ENCODE data around the gene RNF44.

The RNF44 gene

GRCh38 chr5:176570044-176570443 is 32.8 kb upstream of the RNF44 start:
- Histone ChIP-seq H3K9ac (ENCODE audit: low read depth, low read length) (no peak overlapping the region), H3K27ac (ENCODE audit: low read depth, low read length) (no peak overlapping the region), H3K4me3 (ENCODE audit: low read depth, low read length) (no peak overlapping the region), H3K36me3 (ENCODE audit: control insufficient read depth, insufficient read depth, low read length) (no peaks in the 10 kb centered on the region), H3K4me1 (ENCODE audit: control insufficient read depth, insufficient read depth, low read length) (no peaks in the 10 kb centered on the region), H3K9me3 (ENCODE audit: control insufficient read depth, insufficient read depth, low read length) (no peaks in the 10 kb centered on the region), H3K27me3 (ENCODE audit: control insufficient read depth, insufficient read depth, low read length) (no peaks in the 10 kb centered on the region)

DNA sequence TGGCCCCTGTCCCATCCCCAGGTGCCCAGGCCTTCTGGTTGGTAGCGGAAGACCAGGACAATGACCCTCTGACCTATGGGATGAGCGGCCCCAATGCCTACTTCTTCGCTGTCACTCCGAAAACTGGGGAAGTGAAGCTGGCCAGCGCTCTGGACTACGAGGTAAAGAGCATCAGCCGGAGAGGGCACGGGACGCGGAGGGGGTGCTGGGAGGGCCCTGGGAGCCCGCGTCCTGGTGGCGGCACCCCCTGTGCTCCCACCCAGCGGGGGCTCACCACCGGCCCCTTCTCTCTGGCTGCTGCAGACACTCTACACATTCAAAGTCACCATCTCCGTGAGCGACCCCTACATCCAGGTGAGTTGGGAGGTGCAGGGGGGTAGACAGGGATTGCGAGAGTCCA is 31.5 kb upstream of the RNF44 start:
- no peak overlapping the region for H3K4me3 ChIP-seq (ENCODE audit: low read depth, low read length)
- H3K4me1 ChIP-seq (ENCODE audit: control insufficient read depth, insufficient read depth, low read length) = no peaks in the 10 kb centered on the region
- H3K9me3 ChIP-seq (ENCODE audit: control insufficient read depth, insufficient read depth, low read length) = no peaks in the 10 kb centered on the region
- no peak overlapping the region for H3K27ac ChIP-seq (ENCODE audit: low read depth, low read length)
- no peaks in the 10 kb centered on the region for H3K36me3 ChIP-seq (ENCODE audit: control insufficient read depth, insufficient read depth, low read length)
- H3K27me3 ChIP-seq (ENCODE audit: control insufficient read depth, insufficient read depth, low read length) = no peaks in the 10 kb centered on the region
- no peak overlapping the region for H3K9ac ChIP-seq (ENCODE audit: low read depth, low read length)

- no peak overlapping the region for H3K9ac ChIP-seq (ENCODE audit: low read depth, low read length)
- H3K4me3 ChIP-seq (ENCODE audit: low read depth, low read length) = no peak overlapping the region
- peak overlapping the region; percentile 22 for H3K27ac ChIP-seq (ENCODE audit: low read depth, low read length)
- no peaks in the 10 kb centered on the region for H3K4me1 ChIP-seq (ENCODE audit: control insufficient read depth, insufficient read depth, low read length)
- no peaks in the 10 kb centered on the region for H3K36me3 ChIP-seq (ENCODE audit: control insufficient read depth, insufficient read depth, low read length)
- no peaks in the 10 kb centered on the region for H3K27me3 ChIP-seq (ENCODE audit: control insufficient read depth, insufficient read depth, low read length)
- H3K9me3 ChIP-seq (ENCODE audit: control insufficient read depth, insufficient read depth, low read length) = no peaks in the 10 kb centered on the region
These were observed 28.6 kb upstream of the RNF44 start for GRCh38 chr5:176565760-176566288.

GRCh38 chr5:176564002-176564401 is 26.8 kb upstream of the RNF44 start:
- H3K27ac ChIP-seq (ENCODE audit: low read depth, low read length) = no peak overlapping the region
- H3K4me1 ChIP-seq (ENCODE audit: control insufficient read depth, insufficient read depth, low read length) = no peaks in the 10 kb centered on the region
- no peak overlapping the region for H3K9ac ChIP-seq (ENCODE audit: low read depth, low read length)
- no peaks in the 10 kb centered on the region for H3K27me3 ChIP-seq (ENCODE audit: control insufficient read depth, insufficient read depth, low read length)
- H3K4me3 ChIP-seq (ENCODE audit: low read depth, low read length) = no peak overlapping the region
- H3K36me3 ChIP-seq (ENCODE audit: control insufficient read depth, insufficient read depth, low read length) = no peaks in the 10 kb centered on the region
- H3K9me3 ChIP-seq (ENCODE audit: control insufficient read depth, insufficient read depth, low read length) = no peaks in the 10 kb centered on the region

DNA sequence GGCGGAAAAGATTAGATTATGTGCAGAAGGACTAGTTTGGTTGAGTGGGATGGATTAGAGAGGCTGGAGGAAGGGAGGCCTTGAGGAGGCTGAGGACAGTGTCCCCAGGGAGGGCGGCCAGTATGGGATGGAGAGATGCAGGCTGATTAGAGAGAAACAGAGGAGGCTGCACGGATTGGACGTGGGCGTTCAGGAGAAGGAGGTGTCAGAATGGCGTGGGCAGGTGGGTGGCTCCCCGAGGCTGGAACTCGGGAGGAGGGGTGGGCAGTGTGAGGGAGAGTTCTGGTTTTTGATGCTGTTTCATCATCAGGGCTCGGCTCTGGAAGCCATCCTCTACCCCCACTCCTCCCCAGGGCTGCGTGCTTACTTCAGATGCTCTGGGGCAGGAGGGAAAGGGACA is 25.0 kb upstream of the RNF44 start:
- no peaks in the 10 kb centered on the region for H3K36me3 ChIP-seq (ENCODE audit: control insufficient read depth, insufficient read depth, low read length)
- H3K27ac ChIP-seq (ENCODE audit: low read depth, low read length) = no peak overlapping the region
- no peak overlapping the region for H3K9ac ChIP-seq (ENCODE audit: low read depth, low read length)
- H3K27me3 ChIP-seq (ENCODE audit: control insufficient read depth, insufficient read depth, low read length) = no peaks in the 10 kb centered on the region
- no peaks in the 10 kb centered on the region for H3K4me1 ChIP-seq (ENCODE audit: control insufficient read depth, insufficient read depth, low read length)
- H3K4me3 ChIP-seq (ENCODE audit: low read depth, low read length) = no peak overlapping the region
- H3K9me3 ChIP-seq (ENCODE audit: control insufficient read depth, insufficient read depth, low read length) = no peaks in the 10 kb centered on the region

DNA sequence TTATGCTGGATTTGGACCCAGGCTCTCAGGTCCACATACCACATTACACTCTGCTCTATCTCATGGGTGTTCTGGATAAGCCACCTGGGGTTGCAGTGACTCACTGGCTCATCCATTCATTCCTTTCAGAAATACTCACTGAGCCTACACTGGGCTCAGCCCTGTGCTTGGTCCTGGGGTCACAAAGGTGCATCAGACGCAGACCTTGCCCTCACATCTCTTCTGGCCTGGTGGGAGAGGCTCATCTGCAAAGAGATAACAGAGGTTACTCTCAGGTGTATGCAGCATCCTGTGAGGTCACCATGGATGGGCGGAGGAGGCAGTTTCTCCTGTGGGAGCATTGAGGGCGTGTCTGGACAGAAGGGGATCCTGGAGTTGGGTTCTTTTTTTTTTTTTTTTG is 24.1 kb upstream of the RNF44 start:
- Histone ChIP-seq H3K9me3 (ENCODE audit: control insufficient read depth, insufficient read depth, low read length) (no peaks in the 10 kb centered on the region), H3K27me3 (ENCODE audit: control insufficient read depth, insufficient read depth, low read length) (no peaks in the 10 kb centered on the region), H3K27ac (ENCODE audit: low read depth, low read length) (no peak overlapping the region), H3K4me3 (ENCODE audit: low read depth, low read length) (no peak overlapping the region), H3K4me1 (ENCODE audit: control insufficient read depth, insufficient read depth, low read length) (no peaks in the 10 kb centered on the region), H3K9ac (ENCODE audit: low read depth, low read length) (no peak overlapping the region), H3K36me3 (ENCODE audit: control insufficient read depth, insufficient read depth, low read length) (no peaks in the 10 kb centered on the region)

- H3K27ac ChIP-seq (ENCODE audit: low read depth, low read length) = no peak overlapping the region
- H3K27me3 ChIP-seq (ENCODE audit: control insufficient read depth, insufficient read depth, low read length) = no peaks in the 10 kb centered on the region
- no peak overlapping the region for H3K4me3 ChIP-seq (ENCODE audit: low read depth, low read length)
- H3K4me1 ChIP-seq (ENCODE audit: control insufficient read depth, insufficient read depth, low read length) = no peaks in the 10 kb centered on the region
- no peaks in the 10 kb centered on the region for H3K36me3 ChIP-seq (ENCODE audit: control insufficient read depth, insufficient read depth, low read length)
- no peaks in the 10 kb centered on the region for H3K9me3 ChIP-seq (ENCODE audit: control insufficient read depth, insufficient read depth, low read length)
- no peak overlapping the region for H3K9ac ChIP-seq (ENCODE audit: low read depth, low read length)
These were observed 23.2 kb upstream of the RNF44 start for GRCh38 chr5:176560364-176560763.

DNA sequence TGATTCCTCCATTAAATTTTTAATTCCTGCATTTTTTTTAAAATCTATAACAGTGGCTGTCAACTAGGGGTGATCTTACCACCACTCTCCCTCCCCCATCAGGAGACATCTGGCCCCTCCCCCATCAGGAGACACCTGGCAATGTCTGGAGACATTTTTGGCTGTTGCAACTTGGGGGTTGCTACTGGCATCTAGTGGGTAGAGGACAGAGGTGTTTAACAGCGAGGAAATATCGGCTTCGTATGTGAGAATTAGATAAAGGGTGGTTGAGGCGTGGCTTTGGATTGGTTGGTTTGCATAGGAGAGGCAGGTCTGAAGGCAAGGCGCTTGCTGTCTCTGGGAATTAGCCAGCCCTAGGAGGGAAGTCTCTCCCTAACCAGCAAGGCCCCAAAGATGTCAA is 22.5 kb upstream of the RNF44 start:
- Histone ChIP-seq H3K9me3 (ENCODE audit: control insufficient read depth, insufficient read depth, low read length) (no peaks in the 10 kb centered on the region), H3K27ac (ENCODE audit: low read depth, low read length) (no peak overlapping the region), H3K36me3 (ENCODE audit: control insufficient read depth, insufficient read depth, low read length) (no peaks in the 10 kb centered on the region), H3K27me3 (ENCODE audit: control insufficient read depth, insufficient read depth, low read length) (no peaks in the 10 kb centered on the region), H3K9ac (ENCODE audit: low read depth, low read length) (no peak overlapping the region), H3K4me3 (ENCODE audit: low read depth, low read length) (no peak overlapping the region), H3K4me1 (ENCODE audit: control insufficient read depth, insufficient read depth, low read length) (no peaks in the 10 kb centered on the region)

- H3K4me1 ChIP-seq (ENCODE audit: control insufficient read depth, insufficient read depth, low read length) = peaks cover 6% of the 10 kb centered on the region; the same call in 1 of the 2 replicates
- H3K9ac ChIP-seq (ENCODE audit: low read depth, low read length) = no peak overlapping the region
- no peaks in the 10 kb centered on the region for H3K27me3 ChIP-seq (ENCODE audit: control insufficient read depth, insufficient read depth, low read length)
- H3K9me3 ChIP-seq (ENCODE audit: control insufficient read depth, insufficient read depth, low read length) = no peaks in the 10 kb centered on the region
- no peaks in the 10 kb centered on the region for H3K36me3 ChIP-seq (ENCODE audit: control insufficient read depth, insufficient read depth, low read length)
- H3K4me3 ChIP-seq (ENCODE audit: low read depth, low read length) = no peak overlapping the region
- H3K27ac ChIP-seq (ENCODE audit: low read depth, low read length) = no peak overlapping the region
These were observed 20.6 kb upstream of the RNF44 start for GRCh38 chr5:176557846-176558245.

- Histone ChIP-seq H3K4me3 (ENCODE audit: low read depth, low read length) (no peak overlapping the region), H3K4me1 (ENCODE audit: control insufficient read depth, insufficient read depth, low read length) (peaks cover 6% of the 10 kb centered on the region; the same call in 1 of the 2 replicates), H3K9me3 (ENCODE audit: control insufficient read depth, insufficient read depth, low read length) (no peaks in the 10 kb centered on the region), H3K27me3 (ENCODE audit: control insufficient read depth, insufficient read depth, low read length) (no peaks in the 10 kb centered on the region), H3K36me3 (ENCODE audit: control insufficient read depth, insufficient read depth, low read length) (no peaks in the 10 kb centered on the region), H3K9ac (ENCODE audit: low read depth, low read length) (no peak overlapping the region), H3K27ac (ENCODE audit: low read depth, low read length) (no peak overlapping the region)
These were observed 16.3 kb upstream of the RNF44 start for GRCh38 chr5:176553260-176554085.

- H3K27ac ChIP-seq (ENCODE audit: low read depth, low read length) = no peak overlapping the region
- peaks cover 6% of the 10 kb centered on the region; the same call in 1 of the 2 replicates for H3K4me1 ChIP-seq (ENCODE audit: control insufficient read depth, insufficient read depth, low read length)
- no peak overlapping the region for H3K9ac ChIP-seq (ENCODE audit: low read depth, low read length)
- no peak overlapping the region for H3K4me3 ChIP-seq (ENCODE audit: low read depth, low read length)
- no peaks in the 10 kb centered on the region for H3K36me3 ChIP-seq (ENCODE audit: control insufficient read depth, insufficient read depth, low read length)
- no peaks in the 10 kb centered on the region for H3K27me3 ChIP-seq (ENCODE audit: control insufficient read depth, insufficient read depth, low read length)
- H3K9me3 ChIP-seq (ENCODE audit: control insufficient read depth, insufficient read depth, low read length) = no peaks in the 10 kb centered on the region
These were observed 15.2 kb upstream of the RNF44 start for GRCh38 chr5:176552332-176552869.
